DOHH2 (cell line): Measurements from ENCODE around the gene CST5.

Experiments used
- H3F3A ChIP-seq: fragments of 200-600 bp; sonication (generic), shearing (Covaris generic); 2 replicates; pipeline ENCODE4 v1.6.0; 2016; ENCODE audit warnings: antibody characterized with exemption, mild to moderate bottlenecking; ENCODE audit not compliant: control insufficient read depth, insufficient read depth
- H3K27ac ChIP-seq: fragments of 200-600 bp; sonication (generic); 2 replicates; pipeline ENCODE4 v1.5.1; 2014; ENCODE audit warnings: low read depth, mild to moderate bottlenecking, low read length, moderate library complexity
- H3K27me3 ChIP-seq: fragments of 200-600 bp; sonication (generic); 2 replicates; pipeline ENCODE4 v1.6.1; 2014; ENCODE audit warnings: mild to moderate bottlenecking, low read length, mixed read lengths; ENCODE audit not compliant: control insufficient read depth
- H3K36me3 ChIP-seq: fragments of 200-600 bp; sonication (generic); 2 replicates; pipeline ENCODE4 v1.6.1; 2014; ENCODE audit warnings: mild to moderate bottlenecking, low read length, moderate library complexity, mixed read lengths; ENCODE audit not compliant: control insufficient read depth
- H3K4me1 ChIP-seq: fragments of 200-600 bp; sonication (generic); 2 replicates; pipeline ENCODE4 v1.6.1; 2014; ENCODE audit warnings: mild to moderate bottlenecking, low read length, mixed read lengths; ENCODE audit not compliant: control insufficient read depth
- H3K4me2 ChIP-seq: fragments of 200-600 bp; sonication (generic); 2 replicates; pipeline ENCODE4 v1.6.0; 2014; ENCODE audit warnings: mild to moderate bottlenecking, low read length, moderate library complexity
- H3K4me3 ChIP-seq: fragments of 200-600 bp; sonication (generic); 2 replicates; pipeline ENCODE4 v1.5.1; 2014; ENCODE audit warnings: mild to moderate bottlenecking, low read length, mixed read lengths
- H3K79me2 ChIP-seq: fragments of 200-600 bp; sonication (generic); 2 replicates; pipeline ENCODE4 v1.6.1; 2014; ENCODE audit warnings: mild to moderate bottlenecking, low read length, mixed read lengths; ENCODE audit not compliant: control insufficient read depth
- H3K9me2 ChIP-seq: fragments of 200-600 bp; sonication (generic); replicated peaks from 2 replicates; pipeline ENCODE4 v1.6.1; 2014; ENCODE audit warnings: mild to moderate bottlenecking, low read length, mixed read lengths; ENCODE audit not compliant: control insufficient read depth
- H3K9me3 ChIP-seq: fragments of 200-600 bp; sonication (generic); 2 replicates; pipeline ENCODE4 v1.6.1; 2014; ENCODE audit warnings: antibody characterized with exemption, low read length, mixed read lengths; ENCODE audit not compliant: control insufficient read depth, insufficient read depth
- H4K20me1 ChIP-seq: fragments of 200-600 bp; sonication (generic); 2 replicates; pipeline ENCODE4 v1.6.0; 2014; ENCODE audit warnings: low read depth, mild to moderate bottlenecking, antibody characterized with exemption, low read length, moderate library complexity; ENCODE audit not compliant: control insufficient read depth, insufficient read depth
- EZH2phosphoT487 ChIP-seq: fragments of 200-600 bp; sonication (generic); IDR thresholded peaks from 2 replicates; pipeline ENCODE4 v1.6.1; 2017; ENCODE audit warnings: borderline replicate concordance, mild to moderate bottlenecking, antibody characterized with exemption, low read length, moderate library complexity, mixed read lengths
- TF ChIP-seq, protein P1 (sequence below): fragments of 200-600 bp; sonication (generic); IDR thresholded peaks from one replicate; pipeline ENCODE4 v1.5.1; 2014; ENCODE audit warnings: antibody characterized with exemption, mild to moderate bottlenecking, low read depth, low read length; ENCODE audit not compliant: poor library complexity, severe bottlenecking

CST5 gene

DNA sequence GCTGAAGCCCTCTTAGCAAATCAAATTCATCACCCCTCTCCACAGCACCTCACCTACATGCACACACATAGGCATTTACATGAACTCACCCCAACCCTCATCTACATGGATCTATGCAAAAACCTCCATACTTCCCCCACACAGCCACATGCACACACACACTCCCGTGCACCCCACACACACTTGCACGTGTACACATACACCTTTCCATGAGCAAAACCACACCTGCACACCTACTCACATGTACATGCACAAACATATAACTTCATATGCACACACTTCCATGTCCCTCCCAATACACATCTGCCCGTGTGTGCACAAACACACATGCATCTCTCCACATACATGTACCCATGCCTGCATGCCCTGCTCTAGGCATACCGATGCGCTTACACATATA, 23.3 kb downstream of the CST5 start:
- no peaks in the 10 kb centered on the region for H3K9me2 ChIP-seq
- H3K9me3 ChIP-seq, result no peaks in the 10 kb centered on the region
- H3K4me1 ChIP-seq, result no peaks in the 10 kb centered on the region
- TF ChIP-seq, protein P1, sequence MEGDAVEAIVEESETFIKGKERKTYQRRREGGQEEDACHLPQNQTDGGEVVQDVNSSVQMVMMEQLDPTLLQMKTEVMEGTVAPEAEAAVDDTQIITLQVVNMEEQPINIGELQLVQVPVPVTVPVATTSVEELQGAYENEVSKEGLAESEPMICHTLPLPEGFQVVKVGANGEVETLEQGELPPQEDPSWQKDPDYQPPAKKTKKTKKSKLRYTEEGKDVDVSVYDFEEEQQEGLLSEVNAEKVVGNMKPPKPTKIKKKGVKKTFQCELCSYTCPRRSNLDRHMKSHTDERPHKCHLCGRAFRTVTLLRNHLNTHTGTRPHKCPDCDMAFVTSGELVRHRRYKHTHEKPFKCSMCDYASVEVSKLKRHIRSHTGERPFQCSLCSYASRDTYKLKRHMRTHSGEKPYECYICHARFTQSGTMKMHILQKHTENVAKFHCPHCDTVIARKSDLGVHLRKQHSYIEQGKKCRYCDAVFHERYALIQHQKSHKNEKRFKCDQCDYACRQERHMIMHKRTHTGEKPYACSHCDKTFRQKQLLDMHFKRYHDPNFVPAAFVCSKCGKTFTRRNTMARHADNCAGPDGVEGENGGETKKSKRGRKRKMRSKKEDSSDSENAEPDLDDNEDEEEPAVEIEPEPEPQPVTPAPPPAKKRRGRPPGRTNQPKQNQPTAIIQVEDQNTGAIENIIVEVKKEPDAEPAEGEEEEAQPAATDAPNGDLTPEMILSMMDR, result no peak
- no peak for TF ChIP-seq EZH2phosphoT487
- H3K4me3 ChIP-seq, result no peak overlapping the region
- H3F3A ChIP-seq, result no peaks in the 10 kb centered on the region
- H3K36me3 ChIP-seq, result no peaks in the 10 kb centered on the region
- no peaks in the 10 kb centered on the region for H3K27me3 ChIP-seq
- H3K79me2 ChIP-seq, result no peaks in the 10 kb centered on the region
- no peaks in the 10 kb centered on the region for H4K20me1 ChIP-seq
- H3K27ac ChIP-seq, result no peak overlapping the region
- H3K4me2 ChIP-seq, result no peak overlapping the region

DNA sequence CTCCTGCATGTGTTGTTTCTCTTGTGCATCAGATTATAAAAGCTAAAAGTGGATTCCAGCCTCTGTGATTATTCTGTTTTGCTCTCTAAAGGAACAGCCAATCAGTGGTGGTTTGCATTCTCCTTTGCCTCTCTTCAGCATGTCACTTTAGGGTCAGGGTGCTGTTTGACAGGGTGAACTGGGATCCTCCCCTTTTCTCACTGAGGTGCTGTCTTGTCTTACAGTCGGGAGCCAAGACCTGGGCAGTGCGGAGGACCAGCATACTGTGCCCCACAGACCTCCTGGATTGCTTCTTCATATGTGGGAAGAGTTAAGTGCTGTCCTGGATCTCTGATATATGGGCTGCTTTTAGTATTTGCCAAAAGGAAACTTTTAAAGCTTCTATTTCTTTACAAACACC, 37.9 kb downstream of the CST5 start:
- no peaks in the 10 kb centered on the region for H3K36me3 ChIP-seq
- no peaks in the 10 kb centered on the region for H3K4me1 ChIP-seq
- TF ChIP-seq, protein P1, result no peak
- TF ChIP-seq EZH2phosphoT487, result no peak
- no peak overlapping the region for H3K27ac ChIP-seq
- no peak overlapping the region for H3K4me2 ChIP-seq
- H3K9me2 ChIP-seq, result no peaks in the 10 kb centered on the region
- no peaks in the 10 kb centered on the region for H3K9me3 ChIP-seq
- H3F3A ChIP-seq, result no peaks in the 10 kb centered on the region
- no peak overlapping the region for H3K4me3 ChIP-seq
- H3K27me3 ChIP-seq, result no peaks in the 10 kb centered on the region
- H4K20me1 ChIP-seq, result no peaks in the 10 kb centered on the region
- no peaks in the 10 kb centered on the region for H3K79me2 ChIP-seq

DNA sequence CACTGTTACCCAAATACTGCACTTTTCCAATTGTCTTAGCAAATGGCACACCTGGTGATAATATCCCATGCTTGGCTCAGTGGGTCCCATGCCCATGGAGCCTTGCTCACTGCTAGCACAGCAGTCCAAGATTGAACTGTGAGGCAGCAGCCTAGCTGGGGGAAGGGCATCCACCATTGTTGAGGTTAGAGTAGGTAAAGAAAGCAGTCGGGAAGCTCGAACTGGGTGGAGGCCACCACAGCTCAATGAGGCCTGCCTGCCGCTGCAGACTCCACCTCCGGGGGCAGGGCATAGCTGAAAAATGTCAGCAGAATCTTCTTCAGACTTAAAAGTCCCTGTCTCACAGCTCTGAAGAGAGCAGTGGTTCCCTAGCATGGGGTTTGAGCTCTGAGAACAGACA, 43.8 kb downstream of the CST5 start:
- no peaks in the 10 kb centered on the region for H3K79me2 ChIP-seq
- H3F3A ChIP-seq, result no peaks in the 10 kb centered on the region
- no peak overlapping the region for H3K4me3 ChIP-seq
- H3K27me3 ChIP-seq, result no peaks in the 10 kb centered on the region
- no peaks in the 10 kb centered on the region for H3K4me1 ChIP-seq
- no peaks in the 10 kb centered on the region for H3K9me2 ChIP-seq
- no peak for TF ChIP-seq EZH2phosphoT487
- TF ChIP-seq, protein P1, result no peak
- H3K9me3 ChIP-seq, result no peaks in the 10 kb centered on the region; the same call in 1 of the 2 replicates
- H3K4me2 ChIP-seq, result no peak overlapping the region
- H3K36me3 ChIP-seq, result no peaks in the 10 kb centered on the region
- no peaks in the 10 kb centered on the region for H4K20me1 ChIP-seq
- no peak overlapping the region for H3K27ac ChIP-seq
